Naive thymus-derived CD4-positive, alpha-beta T cell (primary cell): Measurements from ENCODE around the gene PXYLP1. TPM values are rescaled to one million over a fixed set of nuclear protein-coding genes. Genes with fewer than 3 reads are reported as not detected.

Experiments
- ATAC-seq: fragments of 150-1000 bp; cut with Tn5 transposase; 2 replicates; pipeline ENCODE4 v1.10.0; 2021; ENCODE audit warnings: mild to moderate bottlenecking, moderate library complexity
- CTCF ChIA-PET: fragments of 350-600 bp; sonication (Branson Sonifier 250); formaldehyde crosslinking; loops from one replicate; lab custom pipeline; 2021; ENCODE audit warnings: antibody characterized with exemption; lab: Charles Lee
- POLR2A ChIA-PET: fragments of 350-600 bp; sonication (Branson Sonifier 250); formaldehyde crosslinking; loops from one replicate; lab custom pipeline; 2021; ENCODE audit warnings: antibody characterized with exemption, inconsistent platforms; lab: Charles Lee
- DNase-seq, 9 donors: peaks; one replicate each; pipeline versions ENCODE4 v3.0.0 to v3.0.0-alpha.2; 2020 to 2022; ENCODE audit warnings: mixed read lengths in 1 of 9
- H3K27ac ChIP-seq: one replicate; pipeline ENCODE4 v1.7.0; 2013; ENCODE audit warnings: mild to moderate bottlenecking, low read depth, low read length, moderate library complexity
- H3K27me3 ChIP-seq, 2 donors: one replicate each; pipeline ENCODE4 v1.7.0; 2013; ENCODE audit warnings: low read length in 2 of 2, mild to moderate bottlenecking in 2 of 2, moderate library complexity in 2 of 2; ENCODE audit not compliant: control insufficient read depth in 2 of 2, insufficient read depth in 2 of 2
- H3K36me3 ChIP-seq, 3 experiments: 1 replicate in 2 of 3; 2 replicates in 1 of 3; pipeline ENCODE4 v1.7.0; 2013; ENCODE audit warnings: low read length in 3 of 3, mild to moderate bottlenecking in 3 of 3, moderate library complexity in 1 of 3; ENCODE audit not compliant: insufficient read depth in 3 of 3, control insufficient read depth in 2 of 3
- H3K4me1 ChIP-seq, 2 donors: one replicate each; pipeline ENCODE4 v1.7.0; 2013; ENCODE audit warnings: low read length in 2 of 2, mild to moderate bottlenecking in 2 of 2, moderate library complexity in 1 of 2; ENCODE audit not compliant: control insufficient read depth in 2 of 2, insufficient read depth in 2 of 2
- H3K4me3 ChIP-seq: 2 replicates; pipeline ENCODE4 v1.7.0; 2013; ENCODE audit warnings: mild to moderate bottlenecking, low read length
- H3K9me3 ChIP-seq, 3 experiments: 1 replicate in 2 of 3; 2 replicates in 1 of 3; pipeline ENCODE4 v1.7.0; 2013; ENCODE audit warnings: low read length in 3 of 3; ENCODE audit not compliant: control insufficient read depth in 2 of 3
- H3K27ac Mint-ChIP-seq, 9 donors: one replicate each; pipeline ENCODE4 v1.8.0; 2020 to 2022; ENCODE audit warnings: mixed read lengths in 9 of 9, mild to moderate bottlenecking in 8 of 9, moderate library complexity in 5 of 9, inconsistent platforms in 2 of 9
- H3K27me3 Mint-ChIP-seq, 5 donors: one replicate each; pipeline ENCODE4 v1.8.0; 2021 to 2022; ENCODE audit warnings: mixed read lengths in 5 of 5, mild to moderate bottlenecking in 1 of 5
- H3K36me3 Mint-ChIP-seq, 5 donors: one replicate each; pipeline ENCODE4 v1.8.0; 2020 to 2022; ENCODE audit warnings: mixed read lengths in 5 of 5, mild to moderate bottlenecking in 3 of 5, inconsistent platforms in 1 of 5
- H3K4me1 Mint-ChIP-seq, 7 donors: one replicate each; pipeline ENCODE4 v1.8.0; 2020 to 2022; ENCODE audit warnings: mixed read lengths in 7 of 7, mild to moderate bottlenecking in 3 of 7, inconsistent platforms in 1 of 7
- H3K4me3 Mint-ChIP-seq, 10 donors: one replicate each; pipeline ENCODE4 v1.8.0; 2020 to 2022; ENCODE audit warnings: mild to moderate bottlenecking in 10 of 10, mixed read lengths in 10 of 10, moderate library complexity in 6 of 10, inconsistent platforms in 2 of 10
- H3K9me3 Mint-ChIP-seq, 11 donors: one replicate each; pipeline ENCODE4 v1.8.0; 2020 to 2022; ENCODE audit warnings: mixed read lengths in 11 of 11, mild to moderate bottlenecking in 4 of 11, inconsistent platforms in 1 of 11, moderate library complexity in 1 of 11
- intact Hi-C, 2 donors: fragments of 100-400 bp; cut with micrococcal nuclease; formaldehyde crosslinking; loops; one replicate each; pipeline ENCODE4 v1.15.1; 2023
- polyA plus RNA-seq, 2 donors: library from polyadenylated mRNA; unstranded; fragments of 300-500 nt; fragmentation: Illumina TruSeq; gene quantifications; one replicate each; pipeline ENCODE4 v1.2.3, GENCODE V29; 2021
- total RNA-seq, 6 experiments: library from RNA in 5 of 6; stranded (reverse) in 5 of 6; gene quantifications; 1 replicate in 5 of 6; 2 replicates in 1 of 6; pipeline ENCODE4 v1.2.3 and lab custom pipeline; 2021 to 2026

Gene PXYLP1
- total and polyA plus RNA-seq, 7 experiments from 2014 or later: 15.8 to 40.9 (median 23.2) TPM

GRCh38 chr3:141328286-141329166 is 96.9 kb downstream of the PXYLP1 start:
- no peaks in the 10 kb centered on the region for H3K9me3 ChIP-seq
- ATAC-seq: no peak
- H3K4me3 ChIP-seq: no peak overlapping the region
- Mint-ChIP-seq H3K9me3 (peaks cover 0 to 4% (median 0%) of the 10 kb centered on the region in 11 donors), H3K27me3 (peaks cover 0 to 3% (median 0%) of the 10 kb centered on the region in 5 donors), H3K36me3 (peaks cover 0 to 5% (median 0%) of the 10 kb centered on the region in 5 donors), H3K4me1 (peaks cover 0 to 12% (median 7%) of the 10 kb centered on the region in 7 donors), H3K4me3 (no peak overlapping the region), H3K27ac (peak overlapping the region in 2 of 9 donors; percentile 26 to 62)
- CTCF ChIA-PET: interaction anchor here (0.6 kb wide), 1 partner anchor 23 kb away, joined by 3 read pairs; no protein-coding TSS in a partner anchor
- POLR2A ChIA-PET: interaction anchor here (0.5 to 0.7 kb wide), 2 partner anchors 20 to 41 kb away, joined by 3 read pairs; no protein-coding TSS in a partner anchor
- DNase-seq: no peak
- intact Hi-C loops: no loop called here
- no peaks in the 10 kb centered on the region for H3K4me1 ChIP-seq
- no peak overlapping the region for H3K27ac ChIP-seq
- no peaks in the 10 kb centered on the region for H3K27me3 ChIP-seq
- no peaks in the 10 kb centered on the region for H3K36me3 ChIP-seq

GRCh38 chr3:141330235-141330634 is 98.6 kb downstream of the PXYLP1 start:
- Mint-ChIP-seq H3K4me3 (no peak overlapping the region), H3K27ac (no peak overlapping the region), H3K36me3 (peaks cover 0 to 8% (median 0%) of the 10 kb centered on the region in 5 donors), H3K27me3 (peaks cover 0 to 7% (median 3%) of the 10 kb centered on the region in 5 donors), H3K4me1 (peaks cover 3 to 11% (median 7%) of the 10 kb centered on the region in 7 donors), H3K9me3 (peaks cover 0 to 4% (median 0%) of the 10 kb centered on the region in 11 donors)
- DNase-seq (no peak), ATAC-seq (no peak)
- H3K4me3 ChIP-seq: no peak overlapping the region
- POLR2A ChIA-PET: interaction anchor here (0.7 kb wide), 1 partner anchor 9 kb away, joined by 3 read pairs; no protein-coding TSS in a partner anchor
- H3K4me1 ChIP-seq: no peaks in the 10 kb centered on the region
- H3K27me3 ChIP-seq: no peaks in the 10 kb centered on the region
- intact Hi-C loops: no loop called here
- no peak overlapping the region for H3K27ac ChIP-seq
- no peaks in the 10 kb centered on the region for H3K9me3 ChIP-seq
- CTCF ChIA-PET: no interaction called here
- no peaks in the 10 kb centered on the region for H3K36me3 ChIP-seq

- H3K36me3 ChIP-seq: no peaks in the 10 kb centered on the region
- no peak overlapping the region for H3K27ac Mint-ChIP-seq
- peaks cover 0 to 8% (median 0%) of the 10 kb centered on the region in 5 donors for H3K36me3 Mint-ChIP-seq
- intact Hi-C loops: no loop called here
- ChIA-PET POLR2A (no interaction called here), CTCF (no interaction called here)
- H3K27me3 Mint-ChIP-seq: peaks cover 0 to 10% (median 3%) of the 10 kb centered on the region in 5 donors
- DNase-seq: no peak
- H3K9me3 ChIP-seq: no peaks in the 10 kb centered on the region
- H3K4me3 Mint-ChIP-seq: no peak overlapping the region
- H3K9me3 Mint-ChIP-seq: peaks cover 0 to 4% (median 0%) of the 10 kb centered on the region in 11 donors
- H3K4me1 Mint-ChIP-seq: peaks cover 3 to 11% (median 7%) of the 10 kb centered on the region in 7 donors
- no peaks in the 10 kb centered on the region for H3K4me1 ChIP-seq
- H3K27ac ChIP-seq: no peak overlapping the region
- ATAC-seq: no peak
- H3K27me3 ChIP-seq: no peaks in the 10 kb centered on the region
- H3K4me3 ChIP-seq: no peak overlapping the region
Observed at GRCh38 chr3:141330718-141331376, 99.2 kb downstream of the PXYLP1 start.

- ChIA-PET POLR2A (interaction anchor here (1.1 to 1.2 kb wide), 3 partner anchors 10 to 18 kb away, joined by 3 to 4 read pairs (median 3); no protein-coding TSS in a partner anchor), CTCF (interaction anchor here (0.6 to 1.0 kb wide), 2 partner anchors 25 to 970 kb away, joined by 3 read pairs; no protein-coding TSS in a partner anchor)
- Mint-ChIP-seq H3K9me3 (peaks cover 0 to 4% (median 0%) of the 10 kb centered on the region in 11 donors), H3K27ac (peak overlapping the region in 1 of 9 donors; percentile 17), H3K36me3 (peaks cover 0 to 8% (median 0%) of the 10 kb centered on the region in 5 donors), H3K4me1 (peaks cover 0 to 7% (median 1%) of the 10 kb centered on the region in 7 donors), H3K27me3 (peaks cover 0 to 10% (median 0%) of the 10 kb centered on the region in 5 donors), H3K4me3 (no peak overlapping the region)
- DNase-seq: no peak
- Histone ChIP-seq H3K4me3 (no peak overlapping the region), H3K27ac (no peak overlapping the region), H3K9me3 (no peaks in the 10 kb centered on the region), H3K36me3 (no peaks in the 10 kb centered on the region), H3K4me1 (no peaks in the 10 kb centered on the region), H3K27me3 (no peaks in the 10 kb centered on the region)
- no peak for ATAC-seq
- intact Hi-C loops: no loop called here
Observed at GRCh38 chr3:141331377-141332318, 100.0 kb downstream of the PXYLP1 start.

GRCh38 chr3:141332416-141332815 is 100.8 kb downstream of the PXYLP1 start:
- H3K4me3 ChIP-seq: no peak overlapping the region
- H3K9me3 ChIP-seq: no peaks in the 10 kb centered on the region
- peaks cover 0 to 8% (median 0%) of the 10 kb centered on the region in 5 donors for H3K36me3 Mint-ChIP-seq
- no peak overlapping the region for H3K27ac Mint-ChIP-seq
- no peaks in the 10 kb centered on the region for H3K27me3 ChIP-seq
- DNase-seq: no peak
- H3K27ac ChIP-seq: no peak overlapping the region
- CTCF ChIA-PET: interaction anchor here (0.6 to 1.0 kb wide), 2 partner anchors 26 to 969 kb away, joined by 3 read pairs; no protein-coding TSS in a partner anchor
- ATAC-seq: no peak
- peaks cover 0 to 10% (median 0%) of the 10 kb centered on the region in 5 donors for H3K27me3 Mint-ChIP-seq
- peaks cover 0 to 7% (median 0%) of the 10 kb centered on the region in 7 donors for H3K4me1 Mint-ChIP-seq
- intact Hi-C loops: no loop called here
- H3K4me1 ChIP-seq: no peaks in the 10 kb centered on the region
- no peak overlapping the region for H3K4me3 Mint-ChIP-seq
- no peaks in the 10 kb centered on the region for H3K36me3 ChIP-seq
- POLR2A ChIA-PET: interaction anchor here (1.1 to 1.2 kb wide), 3 partner anchors 10 to 17 kb away, joined by 3 to 4 read pairs (median 3); no protein-coding TSS in a partner anchor
- peaks cover 0 to 3% (median 0%) of the 10 kb centered on the region in 11 donors for H3K9me3 Mint-ChIP-seq
